Neural cell (in vitro differentiated cells): ENCODE data around the gene STXBP5. TPM values are rescaled to one million over a fixed set of nuclear protein-coding genes. Genes with fewer than 3 reads are reported as not detected.

Experiments
- H2AFZ ChIP-seq: fragments of 200-600, 300-800 bp; sonication (generic), shearing (Covaris generic); 2 replicates; pipeline ENCODE4 v1.6.0; 2014; ENCODE audit warnings: low read depth, mild to moderate bottlenecking, antibody characterized with exemption, low read length, moderate library complexity
- H3F3A ChIP-seq: fragments of 200-600 bp; shearing (Covaris generic); 2 replicates; pipeline ENCODE4 v1.6.1; 2016; ENCODE audit warnings: mild to moderate bottlenecking, moderate library complexity, mixed read lengths, antibody characterized with exemption, low read length; ENCODE audit not compliant: insufficient read depth, poor library complexity, severe bottlenecking
- H3K27ac ChIP-seq: fragments of 200-600, 300-800 bp; sonication (generic), shearing (Covaris generic); 2 replicates; pipeline ENCODE4 v1.5.1; 2014; ENCODE audit warnings: mild to moderate bottlenecking, low read length, moderate library complexity
- H3K27me3 ChIP-seq: fragments of 300-800, 200-600 bp; sonication (generic), shearing (Covaris generic); 2 replicates; pipeline ENCODE4 v1.6.0; 2014; ENCODE audit warnings: mild to moderate bottlenecking, low read depth, low read length, moderate library complexity; ENCODE audit not compliant: insufficient read depth
- H3K36me3 ChIP-seq: fragments of 300-800, 200-600 bp; sonication (generic), shearing (Covaris generic); 2 replicates; pipeline ENCODE4 v1.5.1; 2014; ENCODE audit warnings: mild to moderate bottlenecking, antibody characterized with exemption, low read length, moderate library complexity; ENCODE audit not compliant: insufficient read depth
- H3K4me2 ChIP-seq: fragments of 300-800, 200-600 bp; sonication (generic), shearing (Covaris generic); 2 replicates; pipeline ENCODE4 v1.6.0; 2014; ENCODE audit warnings: mild to moderate bottlenecking, low read length
- H3K4me3 ChIP-seq: fragments of 300-800, 200-600 bp; sonication (generic), shearing (Covaris generic); 2 replicates; pipeline ENCODE4 v1.5.1; 2014; ENCODE audit warnings: mild to moderate bottlenecking, low read length, moderate library complexity
- H3K79me2 ChIP-seq: fragments of 200-600 bp; shearing (Covaris generic); replicated peaks from 2 replicates; pipeline ENCODE4 v1.6.0; 2014; ENCODE audit warnings: mild to moderate bottlenecking, low read length, moderate library complexity; ENCODE audit not compliant: insufficient read depth
- H3K9ac ChIP-seq: fragments of 300-800, 200-600 bp; sonication (generic), shearing (Covaris generic); 2 replicates; pipeline ENCODE4 v1.6.1; 2016; ENCODE audit warnings: mild to moderate bottlenecking, low read length, mixed read lengths
- H3K9me2 ChIP-seq: fragments of 200-600 bp; shearing (Covaris generic); 2 replicates; pipeline ENCODE4 v1.6.1; 2016; ENCODE audit warnings: mild to moderate bottlenecking, low read length, mixed read lengths; ENCODE audit not compliant: insufficient read depth
- H3K9me3 ChIP-seq: fragments of 200-600, 300-800 bp; sonication (generic), shearing (Covaris generic); 2 replicates; pipeline ENCODE4 v1.6.1; 2016; ENCODE audit warnings: mild to moderate bottlenecking, mixed run types, low read length, moderate library complexity, mixed read lengths
- H4K20me1 ChIP-seq: fragments of 200-600 bp; shearing (Covaris generic); 2 replicates; pipeline ENCODE4 v1.6.1; 2016; ENCODE audit warnings: mild to moderate bottlenecking, mixed run types; ENCODE audit not compliant: insufficient read depth
- CTCF ChIP-seq: fragments of 450-650 bp; IDR thresholded peaks from 2 replicates; pipeline ENCODE4 v1.5.1; 2014; ENCODE audit warnings: antibody characterized with exemption, mild to moderate bottlenecking, moderate library complexity; ENCODE audit not compliant: poor library complexity, severe bottlenecking
- EP300 ChIP-seq: fragments of 450-650 bp; conservative IDR thresholded peaks from 2 replicates; pipeline ENCODE4 v1.6.1; 2014; ENCODE audit warnings: antibody characterized with exemption, mild to moderate bottlenecking, moderate library complexity; ENCODE audit not compliant: poor library complexity, severe bottlenecking
- EZH2 ChIP-seq: fragments of 200-600, 300-800 bp; shearing (Covaris generic), sonication (generic); IDR thresholded peaks from 2 replicates; pipeline ENCODE4 v1.6.1; 2014; ENCODE audit warnings: antibody characterized with exemption, low read length, borderline replicate concordance, mild to moderate bottlenecking; ENCODE audit not compliant: insufficient read depth, poor library complexity, severe bottlenecking
- MXI1 ChIP-seq: fragments of 450-650 bp; conservative IDR thresholded peaks from 2 replicates; pipeline ENCODE4 v1.6.1; 2014; ENCODE audit warnings: antibody characterized with exemption, mild to moderate bottlenecking; ENCODE audit not compliant: poor library complexity, severe bottlenecking
- POLR2AphosphoS5 ChIP-seq: IDR thresholded peaks from 2 replicates; pipeline ENCODE4 v1.6.1; 2012
- RAD21 ChIP-seq: fragments of 450-650 bp; conservative IDR thresholded peaks from 2 replicates; pipeline ENCODE4 v1.6.1; 2014; ENCODE audit warnings: antibody characterized with exemption, mild to moderate bottlenecking, moderate library complexity
- REST ChIP-seq: IDR thresholded peaks from 2 replicates; pipeline ENCODE4 v1.6.1; 2012; ENCODE audit warnings: borderline replicate concordance
- SMC3 ChIP-seq: fragments of 450-650 bp; conservative IDR thresholded peaks from 2 replicates; pipeline ENCODE4 v1.6.1; 2014; ENCODE audit warnings: antibody characterized with exemption, mild to moderate bottlenecking, moderate library complexity; ENCODE audit not compliant: poor library complexity
- TAF1 ChIP-seq: IDR thresholded peaks from 2 replicates; pipeline ENCODE4 v1.6.1; 2012; ENCODE audit warnings: low read depth
- polyA plus RNA-seq: library from polyadenylated mRNA; depleted of rRNA; stranded (reverse); fragments of >200 nt; gene quantifications from 2 replicates; pipeline ENCODE4 v1.2.3, GENCODE V29; 2014

STXBP5 gene
- polyA plus RNA-seq, 1 donor from 2014 or later = 56.4 TPM

GRCh38 chr6:147190556-147190955, 13.7 kb upstream of the STXBP5 start:
- H3K36me3 ChIP-seq = no peaks in the 10 kb centered on the region
- TF ChIP-seq EP300 (no peak), POLR2AphosphoS5 (no peak), TAF1 (no peak), RAD21 (no peak), REST (no peak), EZH2 (no peak), SMC3 (no peak), MXI1 (no peak), CTCF (no peak)
- H2AFZ ChIP-seq = no peak overlapping the region
- H3K4me2 ChIP-seq = no peak overlapping the region
- no peaks in the 10 kb centered on the region for H4K20me1 ChIP-seq
- H3K9me3 ChIP-seq = no peaks in the 10 kb centered on the region
- no peak overlapping the region for H3K4me3 ChIP-seq
- no peaks in the 10 kb centered on the region for H3K79me2 ChIP-seq
- H3K27ac ChIP-seq = no peak overlapping the region
- H3K9me2 ChIP-seq = no peaks in the 10 kb centered on the region
- no peaks in the 10 kb centered on the region for H3F3A ChIP-seq
- H3K9ac ChIP-seq = no peak overlapping the region
- H3K27me3 ChIP-seq = no peaks in the 10 kb centered on the region

GRCh38 chr6:147192278-147192911, 11.8 kb upstream of the STXBP5 start:
- H3K27me3 ChIP-seq = no peaks in the 10 kb centered on the region
- H3K9me2 ChIP-seq = no peaks in the 10 kb centered on the region
- no peaks in the 10 kb centered on the region for H4K20me1 ChIP-seq
- H3K79me2 ChIP-seq = no peaks in the 10 kb centered on the region
- no peak overlapping the region for H2AFZ ChIP-seq
- H3K4me2 ChIP-seq = no peak overlapping the region
- H3K36me3 ChIP-seq = no peaks in the 10 kb centered on the region
- H3K4me3 ChIP-seq = no peak overlapping the region
- H3K9ac ChIP-seq = no peak overlapping the region
- no peaks in the 10 kb centered on the region for H3K9me3 ChIP-seq
- no peak for TF ChIP-seq TAF1
- no peak for TF ChIP-seq POLR2AphosphoS5
- TF ChIP-seq REST = no peak
- no peak for TF ChIP-seq SMC3
- no peak for TF ChIP-seq RAD21
- no peak for TF ChIP-seq MXI1
- no peak for TF ChIP-seq EZH2
- no peak for TF ChIP-seq EP300
- TF ChIP-seq CTCF = no peak
- H3F3A ChIP-seq = no peaks in the 10 kb centered on the region
- no peak overlapping the region for H3K27ac ChIP-seq
